CD4-positive, alpha-beta T cell treated with Interferon alpha-2 for 1 hour (primary cell): ENCODE data around the gene DOHH.
"Not testable (repeated sequence)": the region's sequence is repeated elsewhere in the genome, so short reads cannot be mapped to it uniquely, and the experiment has no call there.

ENCODE experiments used
- DNase-seq, 2 donors: peaks; one replicate each; pipeline ENCODE4 v3.0.0-alpha.2; 2020 to 2022

DOHH gene

DNA sequence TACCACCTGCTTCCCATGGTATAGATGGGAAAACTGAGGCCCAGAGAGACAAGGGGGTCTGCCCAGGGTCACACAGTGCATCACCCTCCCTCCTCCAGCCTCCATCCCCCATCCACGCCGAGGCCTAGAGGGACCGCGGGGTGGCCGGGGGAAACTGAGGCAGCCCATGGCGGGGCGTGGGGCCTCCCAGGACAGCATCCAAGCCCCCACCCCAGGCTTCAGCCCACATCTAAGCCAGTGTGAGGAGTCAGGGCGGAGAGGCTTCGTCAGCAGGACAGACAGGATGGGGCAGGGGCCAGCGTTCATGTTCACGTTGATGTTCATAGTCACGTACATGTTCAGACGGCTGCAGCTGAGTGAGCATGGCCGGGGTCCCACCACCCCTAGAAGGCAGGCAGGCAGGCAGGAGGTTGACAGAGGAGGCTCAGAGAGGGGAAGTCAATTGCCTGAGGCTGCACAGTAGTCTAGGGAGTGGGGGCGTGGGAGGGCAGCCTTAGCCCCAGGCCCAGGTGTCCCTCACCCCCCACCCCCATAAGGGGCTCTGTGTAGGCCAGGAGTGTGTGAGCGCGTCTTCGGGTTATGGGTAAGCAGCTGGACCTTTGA, 43.4 kb downstream of the DOHH start:
- no peak for DNase-seq

DNA sequence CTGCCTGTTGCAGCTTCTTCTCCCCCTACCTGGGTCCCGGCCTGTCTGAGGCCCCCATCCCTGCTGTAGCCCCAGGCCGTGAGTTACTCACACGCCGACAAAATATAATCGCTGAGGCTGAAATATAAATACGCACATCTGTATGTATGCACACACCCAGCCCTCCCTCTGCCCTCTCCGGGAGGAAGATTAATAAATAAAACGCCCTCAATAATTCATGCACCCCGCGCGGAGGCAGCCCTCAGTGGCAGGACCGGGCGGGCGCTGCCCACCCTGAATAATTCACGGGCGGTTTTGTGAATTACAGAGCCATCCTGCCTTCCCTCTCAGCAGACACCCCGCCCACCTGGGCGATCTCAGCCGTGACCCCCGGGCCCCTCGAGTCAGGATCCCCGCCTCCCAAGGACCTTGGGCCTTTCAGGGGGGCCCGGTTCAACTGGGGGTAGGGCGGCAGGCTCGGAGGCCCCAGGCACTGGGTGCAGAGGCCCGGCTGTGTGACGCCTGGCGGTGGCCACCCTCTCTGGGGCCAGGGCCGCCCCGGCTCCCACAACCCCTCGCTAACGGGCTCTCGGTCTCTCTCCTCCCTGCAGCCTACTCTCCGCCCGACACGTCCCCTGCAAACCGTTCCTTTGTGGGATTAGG, 44.4 kb downstream of the DOHH start:
- no peak for DNase-seq

DNA sequence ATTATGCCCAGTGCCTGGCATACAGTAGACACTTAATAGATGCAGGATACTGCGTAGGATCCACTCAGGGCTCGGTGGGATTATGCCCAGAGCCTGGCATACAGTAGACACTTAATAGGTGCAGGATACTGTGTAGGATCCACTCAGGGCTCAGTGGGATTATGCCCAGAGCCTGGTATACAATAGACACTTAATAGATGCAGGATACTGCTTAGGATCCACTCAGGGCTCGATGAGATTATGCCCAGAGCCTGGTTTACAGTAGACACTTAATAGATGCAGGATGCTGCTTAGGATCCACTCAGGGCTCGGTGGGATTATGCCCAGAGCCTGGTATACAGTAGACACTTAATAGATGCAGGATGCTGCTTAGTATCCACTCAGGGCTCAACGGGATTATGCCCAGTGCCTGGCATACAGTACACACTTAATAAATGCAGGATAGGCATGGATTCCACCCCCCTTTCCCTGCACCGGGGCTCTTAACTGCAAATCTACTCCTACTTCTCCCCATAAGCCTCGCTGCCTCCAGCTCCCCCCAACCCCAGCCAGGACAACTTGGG, 45.0 kb downstream of the DOHH start:
- DNase-seq = no peak

DNA sequence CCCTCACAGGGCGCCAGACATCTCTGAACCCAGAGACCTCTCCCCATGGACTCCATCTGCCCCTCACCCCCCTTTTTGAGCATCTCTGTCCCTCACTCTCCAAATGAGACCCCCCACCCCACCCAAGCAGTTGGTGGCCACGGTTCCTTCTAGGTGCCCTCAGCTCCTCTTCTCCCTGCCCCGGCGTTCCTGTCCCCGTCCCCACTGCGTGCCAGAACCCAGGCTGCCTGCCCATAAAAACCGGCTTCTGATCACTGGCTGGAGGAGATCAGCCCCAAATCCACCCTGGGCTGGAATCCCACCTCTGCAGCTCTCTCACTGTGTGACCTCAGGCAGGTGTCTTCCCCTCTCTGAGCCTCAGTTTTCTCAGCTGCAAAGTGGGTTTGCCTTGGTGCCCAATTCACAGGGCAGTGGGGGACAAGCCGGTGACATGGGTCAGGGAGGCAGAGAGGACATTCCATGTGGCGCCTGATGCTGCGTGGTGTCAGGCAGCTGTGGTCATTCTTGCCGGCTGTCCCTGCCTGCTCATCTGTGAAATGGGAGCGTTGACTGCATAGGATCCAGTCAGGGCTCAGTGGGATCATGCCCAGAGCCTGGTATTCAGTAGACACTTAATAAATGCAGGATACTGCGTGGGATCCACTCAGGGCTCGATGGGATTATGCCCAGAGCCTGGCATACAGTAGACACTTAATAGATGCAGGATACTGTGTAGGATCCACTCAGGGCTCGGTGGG, 45.6 kb downstream of the DOHH start:
- no peak for DNase-seq

DNA sequence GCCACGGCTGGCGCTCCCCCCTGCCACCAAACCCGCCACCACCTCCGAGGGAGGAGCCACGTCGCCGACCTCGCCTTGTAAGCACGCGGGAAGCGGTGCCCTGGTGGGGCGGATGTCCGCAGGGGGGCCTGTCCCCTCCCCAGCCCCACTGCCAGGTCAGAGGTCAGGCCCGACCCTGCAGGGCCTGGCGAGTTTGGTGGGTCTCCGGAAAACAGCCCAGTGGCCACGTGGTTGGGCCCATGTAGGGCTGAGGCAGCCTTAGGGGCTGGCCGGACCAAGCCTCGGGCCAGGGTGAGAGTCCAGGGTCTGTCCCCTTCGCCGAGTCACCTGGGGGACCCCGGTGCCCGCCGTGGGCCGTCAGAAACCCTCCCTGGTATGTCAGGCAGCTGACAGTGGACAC, 46.6 kb downstream of the DOHH start:
- DNase-seq = no peak

DNA sequence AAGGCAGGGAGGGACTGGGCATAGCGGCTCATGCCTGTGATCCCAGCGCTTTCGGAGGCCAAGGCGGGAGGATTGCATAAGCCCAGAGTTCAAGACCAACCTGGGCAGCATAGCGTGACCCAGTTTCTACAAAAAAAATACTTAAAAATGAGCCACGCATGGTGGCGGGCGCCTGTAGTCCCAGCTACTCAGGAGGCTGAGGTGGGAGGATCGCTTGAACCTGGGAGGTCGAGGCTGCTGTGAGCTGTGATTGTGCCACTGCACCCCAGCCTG, 47.6 kb downstream of the DOHH start:
- not testable (repeated sequence) for DNase-seq

DNA sequence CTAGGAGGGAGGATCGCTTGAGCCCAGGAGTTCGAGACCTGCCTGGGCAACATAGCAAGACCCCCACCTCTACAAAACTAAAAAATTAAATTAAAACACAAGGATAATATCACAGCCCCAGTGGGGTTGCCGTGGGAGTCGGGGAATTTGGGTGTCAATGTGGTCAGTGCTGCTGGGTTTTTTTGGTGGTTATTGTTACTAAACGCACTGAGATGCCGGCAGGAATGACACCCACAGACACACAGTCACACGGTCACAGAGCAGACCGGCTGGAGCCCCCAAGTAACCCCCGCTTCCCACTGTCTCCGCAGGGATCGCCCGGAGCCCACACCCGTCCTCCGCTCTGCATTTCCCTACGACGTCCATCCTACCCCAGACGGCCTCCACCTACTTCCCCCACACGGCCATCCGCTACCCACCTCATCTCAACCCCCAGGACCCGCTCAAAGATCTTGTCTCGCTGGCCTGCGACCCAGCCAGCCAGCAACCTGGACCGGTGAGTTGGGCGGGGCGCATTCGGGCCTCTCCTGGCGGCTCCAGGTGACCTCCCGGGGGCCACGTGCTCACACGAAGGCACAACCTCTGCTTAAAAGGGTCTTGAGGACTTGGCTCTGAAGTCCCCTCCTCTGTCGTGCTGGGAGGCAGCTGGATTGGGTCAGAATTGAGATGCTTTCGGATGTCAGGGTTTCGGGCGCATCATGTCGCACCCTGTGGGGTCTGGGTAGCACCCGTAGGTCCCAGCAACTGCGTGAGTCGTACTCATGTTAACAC, 48.1 kb downstream of the DOHH start:
- no peak for DNase-seq

DNA sequence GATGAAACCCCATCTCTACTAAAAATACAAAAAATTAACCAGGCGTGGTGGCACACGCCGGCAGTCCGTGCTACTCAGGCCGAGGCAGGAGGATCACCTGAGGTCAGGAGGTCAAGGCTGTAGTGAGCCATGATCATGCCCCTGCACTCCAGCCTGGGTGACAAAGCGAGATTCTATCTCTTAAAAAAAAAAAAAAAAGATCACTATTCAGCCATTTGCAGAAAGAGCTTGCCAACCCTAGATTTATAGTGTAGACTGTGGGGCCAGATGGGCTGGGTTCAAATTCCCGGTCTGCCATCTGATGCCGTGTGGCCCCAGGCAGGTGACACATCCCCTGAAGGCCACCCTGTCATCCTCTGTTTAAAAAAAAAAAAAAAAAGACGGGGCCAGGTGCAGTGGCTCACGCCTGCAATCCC, 49.0 kb downstream of the DOHH start:
- no peak for DNase-seq

DNA sequence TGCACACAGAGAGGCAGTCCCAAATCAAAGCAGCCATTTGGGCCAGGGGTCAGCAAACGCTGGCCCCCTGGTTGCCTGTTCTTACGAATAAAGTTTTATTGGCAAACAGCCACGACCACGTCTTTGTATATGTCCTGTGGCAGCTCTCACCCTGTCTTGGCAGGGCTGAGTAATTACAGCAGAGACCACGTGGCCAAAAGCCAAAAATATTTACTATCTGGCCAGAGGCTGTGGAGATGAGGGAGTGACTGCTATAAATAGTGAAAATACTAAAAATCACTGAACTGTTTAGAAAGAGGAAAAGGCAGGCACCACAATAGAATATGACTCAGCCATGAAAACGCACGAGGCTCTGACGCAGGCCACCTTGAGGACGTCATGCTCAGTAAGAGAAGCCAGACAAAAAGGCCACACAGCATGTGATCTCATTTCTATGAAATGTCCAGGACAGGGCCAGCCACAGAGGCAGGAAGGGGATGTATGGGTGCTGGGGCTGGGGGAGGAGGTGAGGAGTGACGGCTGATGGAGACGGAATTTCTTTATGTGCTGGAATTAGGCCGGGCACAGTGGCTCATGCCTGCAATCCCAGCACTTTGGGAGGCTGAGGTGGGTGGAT, 49.6 kb downstream of the DOHH start:
- DNase-seq = no peak

DNA sequence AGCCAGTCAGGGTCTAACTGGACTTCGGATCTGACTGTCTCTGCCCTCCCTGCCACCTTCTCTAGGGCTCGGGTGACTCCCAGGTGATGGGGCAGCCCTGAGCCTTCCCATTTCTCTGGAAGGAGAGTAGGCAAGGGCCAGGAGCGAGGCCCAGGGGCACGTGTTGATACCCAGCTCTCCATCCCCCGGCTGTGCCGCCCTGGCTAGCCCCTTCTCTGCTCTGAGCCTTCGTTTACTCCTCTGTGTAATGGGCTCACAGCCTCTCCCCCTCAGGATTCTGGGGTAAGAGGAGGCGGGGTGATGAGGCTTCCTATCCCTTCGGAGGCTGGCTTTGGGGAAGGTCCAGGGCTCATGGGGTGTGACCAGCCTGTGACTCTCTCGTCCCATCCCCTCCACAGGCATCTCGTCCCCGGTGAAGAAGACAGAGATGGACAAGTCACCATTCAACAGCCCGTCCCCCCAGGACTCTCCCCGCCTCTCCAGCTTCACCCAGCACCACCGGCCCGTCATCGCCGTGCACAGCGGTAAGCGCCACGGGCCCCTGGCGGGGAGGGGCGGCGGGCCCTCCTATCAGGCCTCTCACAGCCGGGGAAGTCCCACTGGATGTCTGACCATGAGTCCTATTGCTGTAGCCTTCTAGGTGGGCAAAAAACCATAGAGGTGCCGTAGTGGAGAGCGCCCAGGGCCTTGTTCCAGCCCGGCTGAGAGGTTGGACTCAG, 51.7 kb downstream of the DOHH start:
- no peak for DNase-seq

DNA sequence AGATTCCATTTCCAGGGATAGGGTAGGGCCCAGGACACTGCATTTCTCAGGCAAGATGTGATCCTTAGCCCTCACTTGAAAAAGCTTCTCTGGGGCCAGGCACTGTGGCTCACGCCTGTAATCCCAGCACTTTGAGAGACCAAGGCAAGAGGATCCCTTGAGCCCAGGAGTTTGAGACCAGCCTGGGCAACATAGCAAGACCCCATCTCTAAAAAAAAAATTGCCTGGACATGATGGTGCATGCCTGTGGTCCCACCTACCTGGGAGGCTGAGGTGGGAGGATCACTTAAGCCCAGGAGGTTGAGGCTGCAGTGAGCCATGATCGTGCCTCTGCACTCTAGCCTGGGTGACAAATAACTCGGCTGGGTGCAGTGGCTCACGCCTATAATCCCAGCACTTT, 53.8 kb downstream of the DOHH start:
- not testable (repeated sequence) for DNase-seq

DNA sequence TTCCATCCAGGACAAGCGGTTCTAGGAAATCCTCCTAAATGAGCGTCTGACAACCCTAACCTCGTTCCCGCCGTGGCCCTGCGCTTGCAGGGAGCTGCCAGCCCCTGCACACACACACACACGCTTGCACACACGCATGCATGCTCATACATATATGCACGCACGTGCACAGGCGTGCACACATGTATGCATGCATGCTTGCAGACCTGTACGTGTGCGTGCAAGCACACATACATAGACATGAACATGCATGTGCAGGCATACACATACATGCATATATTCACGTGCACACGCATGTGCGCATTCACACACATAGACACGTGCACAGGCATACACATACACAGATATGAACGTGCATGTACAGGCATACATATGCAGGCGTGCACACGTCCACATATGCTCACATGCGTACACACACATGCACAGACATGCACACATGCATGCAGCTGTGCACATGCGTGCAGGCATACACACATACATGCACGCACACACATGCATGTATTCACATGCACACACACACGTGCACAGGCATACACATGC, 55.7 kb downstream of the DOHH start:
- DNase-seq = no peak

DNA sequence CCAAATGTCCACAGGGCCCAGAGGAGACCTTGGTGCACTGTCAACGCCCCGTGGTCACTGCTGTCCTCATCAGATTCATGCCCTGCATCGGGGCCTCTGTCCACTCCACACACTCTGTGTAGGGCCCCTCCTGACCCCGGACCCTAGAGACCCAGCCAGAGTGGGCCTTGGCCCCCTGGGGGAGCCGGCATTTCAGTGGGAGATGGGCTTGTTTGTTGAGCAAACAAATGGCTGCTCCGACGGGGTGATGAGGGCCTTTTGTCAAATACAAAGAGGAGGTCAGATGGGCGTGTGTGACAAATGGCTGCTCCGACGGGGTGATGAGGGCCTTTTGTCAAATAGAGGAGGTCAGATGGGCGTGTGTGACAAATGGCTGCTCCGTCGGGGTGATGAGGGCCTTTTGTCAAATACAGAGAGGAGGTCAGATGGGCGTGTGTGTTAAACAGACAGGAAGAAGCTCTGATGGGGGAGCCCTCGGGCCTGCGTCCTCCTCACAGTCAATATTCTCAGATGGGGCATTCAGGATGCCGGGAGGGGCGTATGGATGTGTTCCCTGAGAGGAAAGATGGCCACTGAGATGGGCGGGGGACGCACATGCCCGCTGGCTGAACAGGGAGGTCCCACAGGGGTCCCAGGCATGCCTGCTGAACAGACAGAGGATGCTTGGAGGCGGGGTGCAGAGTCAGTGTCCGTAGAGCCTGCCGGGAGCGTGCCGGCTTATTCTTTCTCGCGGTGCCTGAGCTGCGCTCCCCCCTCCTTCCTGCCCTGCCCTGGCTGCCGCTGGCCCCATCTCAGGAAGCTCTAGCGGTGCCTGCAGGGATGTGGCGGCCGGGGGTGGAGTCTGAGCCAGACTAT, 56.4 kb downstream of the DOHH start:
- DNase-seq = no peak

DNA sequence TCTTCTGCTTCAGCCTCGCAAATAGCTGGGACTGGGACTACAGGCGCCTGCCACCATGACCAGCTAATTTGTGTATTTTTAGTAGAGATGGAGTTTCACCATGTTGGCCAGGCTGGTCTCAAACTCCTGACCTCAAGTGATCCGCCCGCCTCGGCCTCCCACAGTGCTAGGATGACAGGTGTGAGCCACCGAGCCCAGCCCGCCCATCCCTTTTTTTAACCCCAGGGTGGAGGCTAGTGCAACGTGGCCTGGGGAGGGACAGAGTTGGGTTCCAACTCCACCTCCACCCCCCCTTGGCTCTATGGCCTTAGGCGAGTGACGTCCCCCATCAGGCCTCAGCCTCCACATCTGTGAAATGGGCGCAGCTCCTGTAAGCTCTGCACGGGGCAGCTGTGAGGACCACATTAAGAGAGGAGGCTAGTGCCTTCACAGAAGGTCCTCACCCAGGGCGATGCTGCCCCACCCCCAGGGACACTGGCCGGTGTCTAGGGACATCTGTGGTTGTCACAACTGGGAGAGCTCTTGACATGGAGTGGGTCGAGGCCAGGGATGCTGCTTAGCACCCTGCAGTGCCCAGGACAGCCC, 57.9 kb downstream of the DOHH start:
- no peak for DNase-seq

DNA sequence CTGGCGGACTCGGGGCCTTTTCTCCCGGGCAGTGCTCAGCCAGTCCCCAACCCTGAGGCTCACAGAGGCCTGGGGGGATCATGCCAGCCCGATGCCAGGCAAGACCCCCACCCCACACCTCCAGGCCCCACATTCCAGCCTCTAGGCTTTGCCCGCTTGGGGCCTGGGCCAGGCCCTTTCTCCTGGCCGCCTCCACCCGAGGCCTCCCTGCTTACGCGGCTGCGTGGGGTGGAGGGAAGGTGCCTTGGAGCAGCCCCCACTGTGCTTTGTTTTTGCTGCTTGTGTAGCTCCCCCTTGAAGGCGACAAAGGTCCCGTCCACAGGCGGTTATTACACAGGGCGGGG, 58.5 kb downstream of the DOHH start:
- no peak for DNase-seq

DNA sequence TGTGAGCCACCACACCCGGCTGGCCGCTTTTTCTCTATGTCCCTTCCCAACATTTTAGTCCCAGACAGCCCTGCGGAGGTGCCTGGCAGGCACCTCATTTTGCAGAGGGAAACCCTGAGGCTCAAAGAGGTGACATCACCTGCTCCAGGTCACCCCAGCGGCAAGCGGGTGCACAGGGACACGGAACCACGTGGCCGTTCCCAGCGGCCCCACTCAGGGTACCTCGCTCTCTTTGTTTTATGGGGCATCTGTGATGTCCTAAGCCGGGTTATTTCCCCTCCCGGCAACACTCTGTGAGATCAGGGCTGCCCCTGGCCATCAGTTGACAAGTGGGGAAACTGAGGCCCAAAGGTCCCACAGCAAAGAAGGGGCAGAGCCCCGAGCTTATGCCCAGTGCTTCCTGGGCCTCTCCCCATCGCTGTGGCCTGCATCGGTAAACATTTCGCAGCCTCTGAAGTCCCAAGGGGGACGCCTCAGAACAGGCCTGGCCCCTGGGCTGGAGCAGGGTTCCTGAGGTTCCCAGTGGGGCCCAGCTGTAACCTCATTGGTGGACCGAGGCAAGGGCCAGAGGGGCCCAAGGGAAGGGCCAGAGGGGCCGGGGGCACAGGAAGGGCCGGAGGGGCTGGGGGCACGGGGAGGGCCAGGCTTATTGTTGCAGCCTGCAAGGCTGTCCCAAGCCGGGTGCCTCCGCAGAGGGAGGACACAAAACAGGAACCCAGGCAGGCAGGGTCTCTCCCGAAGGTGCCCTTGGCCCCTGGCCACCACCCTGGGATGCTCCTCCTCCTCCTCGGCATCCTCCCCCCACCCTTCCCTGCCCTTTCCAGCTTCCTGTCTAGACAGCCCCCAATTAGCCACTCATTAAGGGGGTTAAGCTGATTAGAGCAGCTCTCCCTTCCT, 59.1 kb downstream of the DOHH start:
- DNase-seq = no peak
